ENCODE data around the gene TYW5. TPM values are rescaled to one million over a fixed set of nuclear protein-coding genes. Genes with fewer than 3 reads are reported as not detected.

Gene TYW5
- 1 to 10 TPM; 2.4 to 3.5 TPM for polyA plus RNA-seq

- H3K4me1 ChIP-seq (ENCODE audit: control insufficient read depth in 2 of 2, insufficient read depth in 2 of 2, low read length in 1 of 2) = no peaks in the 10 kb centered on the region
- H3K36me3 ChIP-seq (ENCODE audit: control insufficient read depth in 2 of 2, insufficient read depth in 2 of 2, low read length in 1 of 2) = peaks cover 0 to under 1% of the 10 kb centered on the region in 2 donors
- H3K27ac ChIP-seq (ENCODE audit: low read depth in 2 of 2, low read length in 1 of 2) = peak within 1 kb of the TSS; percentile 93 to 98
- 0 to 1% methylated on average over 56 to 64 of the region's 64 CpGs for WGBS, 2 donors
- no peaks in the 10 kb centered on the region for H3K27me3 ChIP-seq (ENCODE audit: control insufficient read depth in 1 of 2, insufficient read depth in 2 of 2, low read length in 2 of 2)
- H3K4me3 ChIP-seq (ENCODE audit: low read depth in 1 of 2, low read length in 2 of 2) = peak within 1 kb of the TSS; percentile 93 to 95
- H3K9me3 ChIP-seq (ENCODE audit: control insufficient read depth in 2 of 2, insufficient read depth in 1 of 2, low read depth in 1 of 2, low read length in 1 of 2) = no peaks in the 10 kb centered on the region
Measured at GRCh38 chr2:199955339-199956061, at the start of gene TYW5, which contains the start of gene MAIP1. TSS of gene TYW5 (minus strand) at chr2:199955491. CDS start at chr2:199955470, 21 bp downstream. TSS of gene MAIP1 (plus strand) at chr2:199955582. CDS start at chr2:199955799, 217 bp downstream.

GRCh38 chr2:200003444-200003843 lies 48.2 kb upstream of the TYW5 start:
- 71 to 80% methylated on average over 1 of the region's 1 CpG for WGBS, 2 donors

GRCh38 chr2:200000444-200001163 lies 45.3 kb upstream of the TYW5 start:
- no peak overlapping the region for H3K4me3 ChIP-seq (ENCODE audit: low read depth in 1 of 2, low read length in 2 of 2)
- 66 to 67% methylated on average over 2 of the region's 2 CpGs for WGBS, 2 donors
- H3K27me3 ChIP-seq (ENCODE audit: control insufficient read depth in 1 of 2, insufficient read depth in 2 of 2, low read length in 2 of 2) = no peaks in the 10 kb centered on the region
- H3K9me3 ChIP-seq (ENCODE audit: control insufficient read depth in 2 of 2, insufficient read depth in 1 of 2, low read depth in 1 of 2, low read length in 1 of 2) = no peaks in the 10 kb centered on the region
- H3K36me3 ChIP-seq (ENCODE audit: control insufficient read depth in 2 of 2, insufficient read depth in 2 of 2, low read length in 1 of 2) = no peaks in the 10 kb centered on the region
- no peak overlapping the region for H3K27ac ChIP-seq (ENCODE audit: low read depth in 2 of 2, low read length in 1 of 2)
- H3K4me1 ChIP-seq (ENCODE audit: control insufficient read depth in 2 of 2, insufficient read depth in 2 of 2, low read length in 1 of 2) = no peaks in the 10 kb centered on the region

More at GRCh38 chr2:200003444-200003843, 48.2 kb upstream of the TYW5 start:
- H3K9me3 ChIP-seq (ENCODE audit: control insufficient read depth in 2 of 2, insufficient read depth in 1 of 2, low read depth in 1 of 2, low read length in 1 of 2) = no peaks in the 10 kb centered on the region
- H3K27me3 ChIP-seq (ENCODE audit: control insufficient read depth in 1 of 2, insufficient read depth in 2 of 2, low read length in 2 of 2) = no peaks in the 10 kb centered on the region
- no peaks in the 10 kb centered on the region for H3K4me1 ChIP-seq (ENCODE audit: control insufficient read depth in 2 of 2, insufficient read depth in 2 of 2, low read length in 1 of 2)
- H3K36me3 ChIP-seq (ENCODE audit: control insufficient read depth in 2 of 2, insufficient read depth in 2 of 2, low read length in 1 of 2) = no peaks in the 10 kb centered on the region
- H3K4me3 ChIP-seq (ENCODE audit: low read depth in 1 of 2, low read length in 2 of 2) = no peak overlapping the region
- H3K27ac ChIP-seq (ENCODE audit: low read depth in 2 of 2, low read length in 1 of 2) = no peak overlapping the region

- H3K27ac ChIP-seq (ENCODE audit: low read depth in 2 of 2, low read length in 1 of 2) = no peak overlapping the region
- no peaks in the 10 kb centered on the region for H3K9me3 ChIP-seq (ENCODE audit: control insufficient read depth in 2 of 2, insufficient read depth in 1 of 2, low read depth in 1 of 2, low read length in 1 of 2)
- H3K4me1 ChIP-seq (ENCODE audit: control insufficient read depth in 2 of 2, insufficient read depth in 2 of 2, low read length in 1 of 2) = no peaks in the 10 kb centered on the region
- no peak overlapping the region for H3K4me3 ChIP-seq (ENCODE audit: low read depth in 1 of 2, low read length in 2 of 2)
- H3K36me3 ChIP-seq (ENCODE audit: control insufficient read depth in 2 of 2, insufficient read depth in 2 of 2, low read length in 1 of 2) = no peaks in the 10 kb centered on the region
- whole genome bisulfite sequencing, 2 donors = 90 to 92% methylated on average over 4 of the region's 4 CpGs
- H3K27me3 ChIP-seq (ENCODE audit: control insufficient read depth in 1 of 2, insufficient read depth in 2 of 2, low read length in 2 of 2) = no peaks in the 10 kb centered on the region
Measured at GRCh38 chr2:199999166-199999565, 43.9 kb upstream of the TYW5 start.

GRCh38 chr2:199997296-199997695 lies 42.0 kb upstream of the TYW5 start:
- Histone ChIP-seq H3K4me3 (ENCODE audit: low read depth in 1 of 2, low read length in 2 of 2) (no peak overlapping the region), H3K27ac (ENCODE audit: low read depth in 2 of 2, low read length in 1 of 2) (no peak overlapping the region), H3K36me3 (ENCODE audit: control insufficient read depth in 2 of 2, insufficient read depth in 2 of 2, low read length in 1 of 2) (no peaks in the 10 kb centered on the region), H3K27me3 (ENCODE audit: control insufficient read depth in 1 of 2, insufficient read depth in 2 of 2, low read length in 2 of 2) (no peaks in the 10 kb centered on the region), H3K4me1 (ENCODE audit: control insufficient read depth in 2 of 2, insufficient read depth in 2 of 2, low read length in 1 of 2) (no peaks in the 10 kb centered on the region), H3K9me3 (ENCODE audit: control insufficient read depth in 2 of 2, insufficient read depth in 1 of 2, low read depth in 1 of 2, low read length in 1 of 2) (no peaks in the 10 kb centered on the region)
- WGBS, 2 donors = 94 to 95% methylated on average over 3 of the region's 3 CpGs

- no peak overlapping the region for H3K27ac ChIP-seq (ENCODE audit: low read depth in 2 of 2, low read length in 1 of 2)
- WGBS, 2 donors = 73 to 83% methylated on average over 2 of the region's 2 CpGs
- H3K4me3 ChIP-seq (ENCODE audit: low read depth in 1 of 2, low read length in 2 of 2) = no peak overlapping the region
- H3K9me3 ChIP-seq (ENCODE audit: control insufficient read depth in 2 of 2, insufficient read depth in 1 of 2, low read depth in 1 of 2, low read length in 1 of 2) = no peaks in the 10 kb centered on the region
- H3K27me3 ChIP-seq (ENCODE audit: control insufficient read depth in 1 of 2, insufficient read depth in 2 of 2, low read length in 2 of 2) = no peaks in the 10 kb centered on the region
- no peaks in the 10 kb centered on the region for H3K4me1 ChIP-seq (ENCODE audit: control insufficient read depth in 2 of 2, insufficient read depth in 2 of 2, low read length in 1 of 2)
- no peaks in the 10 kb centered on the region for H3K36me3 ChIP-seq (ENCODE audit: control insufficient read depth in 2 of 2, insufficient read depth in 2 of 2, low read length in 1 of 2)
Measured at GRCh38 chr2:199994896-199995295, 39.6 kb upstream of the TYW5 start.

GRCh38 chr2:199994371-199994770 lies 39.1 kb upstream of the TYW5 start:
- no peaks in the 10 kb centered on the region for H3K27me3 ChIP-seq (ENCODE audit: control insufficient read depth in 1 of 2, insufficient read depth in 2 of 2, low read length in 2 of 2)
- WGBS, 2 donors = 86 to 92% methylated on average over 3 of the region's 3 CpGs
- H3K36me3 ChIP-seq (ENCODE audit: control insufficient read depth in 2 of 2, insufficient read depth in 2 of 2, low read length in 1 of 2) = no peaks in the 10 kb centered on the region
- no peak overlapping the region for H3K27ac ChIP-seq (ENCODE audit: low read depth in 2 of 2, low read length in 1 of 2)
- no peaks in the 10 kb centered on the region for H3K4me1 ChIP-seq (ENCODE audit: control insufficient read depth in 2 of 2, insufficient read depth in 2 of 2, low read length in 1 of 2)
- no peak overlapping the region for H3K4me3 ChIP-seq (ENCODE audit: low read depth in 1 of 2, low read length in 2 of 2)
- H3K9me3 ChIP-seq (ENCODE audit: control insufficient read depth in 2 of 2, insufficient read depth in 1 of 2, low read depth in 1 of 2, low read length in 1 of 2) = no peaks in the 10 kb centered on the region

GRCh38 chr2:199992296-199992695 lies 37.0 kb upstream of the TYW5 start:
- no peaks in the 10 kb centered on the region for H3K9me3 ChIP-seq (ENCODE audit: control insufficient read depth in 2 of 2, insufficient read depth in 1 of 2, low read depth in 1 of 2, low read length in 1 of 2)

GRCh38 chr2:199991691-199992090 lies 36.4 kb upstream of the TYW5 start:
- WGBS, 2 donors = 94 to 95% methylated on average over 2 of the region's 2 CpGs
- H3K27me3 ChIP-seq (ENCODE audit: control insufficient read depth in 1 of 2, insufficient read depth in 2 of 2, low read length in 2 of 2) = no peaks in the 10 kb centered on the region
- H3K4me3 ChIP-seq (ENCODE audit: low read depth in 1 of 2, low read length in 2 of 2) = no peak overlapping the region
- H3K9me3 ChIP-seq (ENCODE audit: control insufficient read depth in 2 of 2, insufficient read depth in 1 of 2, low read depth in 1 of 2, low read length in 1 of 2) = no peaks in the 10 kb centered on the region
- no peaks in the 10 kb centered on the region for H3K4me1 ChIP-seq (ENCODE audit: control insufficient read depth in 2 of 2, insufficient read depth in 2 of 2, low read length in 1 of 2)
- H3K36me3 ChIP-seq (ENCODE audit: control insufficient read depth in 2 of 2, insufficient read depth in 2 of 2, low read length in 1 of 2) = no peaks in the 10 kb centered on the region
- no peak overlapping the region for H3K27ac ChIP-seq (ENCODE audit: low read depth in 2 of 2, low read length in 1 of 2)

More at GRCh38 chr2:199992296-199992695, 37.0 kb upstream of the TYW5 start:
- 95 to 97% methylated on average over 3 of the region's 3 CpGs for WGBS, 2 donors
- Histone ChIP-seq H3K4me3 (ENCODE audit: low read depth in 1 of 2, low read length in 2 of 2) (no peak overlapping the region), H3K27me3 (ENCODE audit: control insufficient read depth in 1 of 2, insufficient read depth in 2 of 2, low read length in 2 of 2) (no peaks in the 10 kb centered on the region), H3K27ac (ENCODE audit: low read depth in 2 of 2, low read length in 1 of 2) (no peak overlapping the region), H3K4me1 (ENCODE audit: control insufficient read depth in 2 of 2, insufficient read depth in 2 of 2, low read length in 1 of 2) (no peaks in the 10 kb centered on the region), H3K36me3 (ENCODE audit: control insufficient read depth in 2 of 2, insufficient read depth in 2 of 2, low read length in 1 of 2) (no peaks in the 10 kb centered on the region)

Measured in esophagus (tissue), 2 donors.